C4-2B (cell line): ENCODE measurements around the gene MKX.

Experiments
- CTCF ChIP-seq: fragments of 450-650 bp; conservative IDR thresholded peaks from 2 replicates; pipeline ENCODE4 v1.5.1; 2017; ENCODE audit warnings: mild to moderate bottlenecking
- ZFX ChIP-seq: fragments of 450-650 bp; IDR thresholded peaks from 2 replicates; pipeline ENCODE4 v1.6.1; 2017

GRCh38 chr10:27679369-27679912 lies 66.2 kb downstream of the MKX start:
- TF ChIP-seq CTCF (no peak), ZFX (no peak)
